ENCODE results near the gene RBM33. TPM values are rescaled to one million over a fixed set of nuclear protein-coding genes. Genes with fewer than 3 reads are reported as not detected.

The RBM33 gene
- total RNA-seq, 1 experiment from 2014 or later: 80.5 TPM

DNA sequence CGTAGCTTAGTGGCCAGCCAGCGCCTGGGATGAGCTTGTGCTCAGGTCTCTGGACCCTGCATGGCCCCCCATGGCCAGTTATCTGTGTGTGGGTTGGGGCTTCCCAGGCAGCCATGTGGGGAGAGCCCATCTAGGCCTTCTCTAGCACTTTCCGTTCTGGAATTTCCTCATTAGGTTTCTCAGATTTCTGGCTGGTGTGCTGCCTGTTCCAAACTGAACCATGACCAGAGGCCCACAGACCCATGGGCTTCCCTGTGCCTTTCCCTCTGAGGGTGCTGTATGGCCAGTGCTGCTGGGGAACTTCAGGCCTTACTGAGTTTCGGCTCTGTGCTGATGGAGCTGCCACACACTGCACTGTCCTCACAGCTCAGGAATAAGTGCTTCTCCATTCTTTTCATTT is 117.6 kb downstream of the RBM33 start:
- H3K36me3 Mint-ChIP-seq (ENCODE audit: insufficient read depth, unreplicated experiment): peaks cover 68% of the 10 kb centered on the region
- H3K4me3 Mint-ChIP-seq (ENCODE audit: unreplicated experiment): no peak overlapping the region
- TF ChIP-seq, protein P1, sequence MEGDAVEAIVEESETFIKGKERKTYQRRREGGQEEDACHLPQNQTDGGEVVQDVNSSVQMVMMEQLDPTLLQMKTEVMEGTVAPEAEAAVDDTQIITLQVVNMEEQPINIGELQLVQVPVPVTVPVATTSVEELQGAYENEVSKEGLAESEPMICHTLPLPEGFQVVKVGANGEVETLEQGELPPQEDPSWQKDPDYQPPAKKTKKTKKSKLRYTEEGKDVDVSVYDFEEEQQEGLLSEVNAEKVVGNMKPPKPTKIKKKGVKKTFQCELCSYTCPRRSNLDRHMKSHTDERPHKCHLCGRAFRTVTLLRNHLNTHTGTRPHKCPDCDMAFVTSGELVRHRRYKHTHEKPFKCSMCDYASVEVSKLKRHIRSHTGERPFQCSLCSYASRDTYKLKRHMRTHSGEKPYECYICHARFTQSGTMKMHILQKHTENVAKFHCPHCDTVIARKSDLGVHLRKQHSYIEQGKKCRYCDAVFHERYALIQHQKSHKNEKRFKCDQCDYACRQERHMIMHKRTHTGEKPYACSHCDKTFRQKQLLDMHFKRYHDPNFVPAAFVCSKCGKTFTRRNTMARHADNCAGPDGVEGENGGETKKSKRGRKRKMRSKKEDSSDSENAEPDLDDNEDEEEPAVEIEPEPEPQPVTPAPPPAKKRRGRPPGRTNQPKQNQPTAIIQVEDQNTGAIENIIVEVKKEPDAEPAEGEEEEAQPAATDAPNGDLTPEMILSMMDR (IDR thresholded peaks at IDR 0.05; ENCODE audit: unreplicated experiment): no peak
- H3K9me3 Mint-ChIP-seq (ENCODE audit: unreplicated experiment): no peaks in the 10 kb centered on the region
- no peaks in the 10 kb centered on the region for H3K4me1 Mint-ChIP-seq (ENCODE audit: insufficient read depth, unreplicated experiment)
- CTCF ChIA-PET: interaction anchor here (0.6 to 1.2 kb wide), 5 partner anchors 11 to 1475 kb away, joined by 3 to 5 read pairs (median 3); no protein-coding TSS in a partner anchor
- no peak overlapping the region for H3K27ac Mint-ChIP-seq (ENCODE audit: low read depth, unreplicated experiment)
- intact Hi-C loops (cut with micrococcal nuclease): no loop called here
- no peak for DNase-seq (ENCODE audit: unreplicated experiment)
- H3K27me3 Mint-ChIP-seq (ENCODE audit: insufficient read depth, unreplicated experiment): no peaks in the 10 kb centered on the region
- no TSS peak for BruUV-seq (replicated peaks)
- POLR2A ChIA-PET: interaction anchor here (0.5 to 1.1 kb wide), 3 partner anchors 163 to 792 kb away, joined by 3 to 4 read pairs (median 3); no protein-coding TSS in a partner anchor

DNA sequence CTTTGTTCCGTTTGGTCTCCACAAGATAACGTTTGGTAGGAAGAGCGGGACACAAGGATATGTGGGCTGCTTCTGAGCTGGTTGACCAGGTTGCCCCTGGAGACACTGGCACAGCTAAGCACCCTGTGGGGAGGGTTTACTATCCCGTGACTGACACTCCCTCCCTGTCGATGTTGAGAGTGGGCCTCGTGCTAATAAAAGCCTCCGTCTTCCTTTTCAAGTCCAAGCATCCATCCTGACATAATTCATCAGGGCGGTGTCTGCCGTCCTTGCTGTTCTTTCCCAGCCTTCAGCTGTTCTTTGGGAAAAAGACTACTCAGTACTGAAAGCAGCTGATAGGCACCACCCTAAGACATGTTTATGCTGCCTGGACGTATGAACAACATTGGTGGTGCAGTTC is 118.2 kb downstream of the RBM33 start:
- no peaks in the 10 kb centered on the region for H3K27me3 Mint-ChIP-seq (ENCODE audit: insufficient read depth, unreplicated experiment)
- peak overlapping the region; percentile 40 for H3K27ac Mint-ChIP-seq (ENCODE audit: low read depth, unreplicated experiment)
- intact Hi-C loops (cut with micrococcal nuclease): no loop called here
- H3K4me1 Mint-ChIP-seq (ENCODE audit: insufficient read depth, unreplicated experiment): no peaks in the 10 kb centered on the region
- H3K4me3 Mint-ChIP-seq (ENCODE audit: unreplicated experiment): no peak overlapping the region
- ChIA-PET CTCF (interaction anchor here (0.6 to 1.2 kb wide), 3 partner anchors 11 to 850 kb away, joined by 3 to 5 read pairs (median 3); no protein-coding TSS in a partner anchor), POLR2A (interaction anchor here (0.5 kb wide), 1 partner anchor 791 kb away, joined by 3 read pairs; no protein-coding TSS in a partner anchor)
- TF ChIP-seq, protein P1 (IDR thresholded peaks at IDR 0.05; ENCODE audit: unreplicated experiment): no peak
- no peak for DNase-seq (ENCODE audit: unreplicated experiment)
- no peaks in the 10 kb centered on the region for H3K9me3 Mint-ChIP-seq (ENCODE audit: unreplicated experiment)
- peaks cover 75% of the 10 kb centered on the region for H3K36me3 Mint-ChIP-seq (ENCODE audit: insufficient read depth, unreplicated experiment)
- no TSS peak for BruUV-seq (replicated peaks)

DNA sequence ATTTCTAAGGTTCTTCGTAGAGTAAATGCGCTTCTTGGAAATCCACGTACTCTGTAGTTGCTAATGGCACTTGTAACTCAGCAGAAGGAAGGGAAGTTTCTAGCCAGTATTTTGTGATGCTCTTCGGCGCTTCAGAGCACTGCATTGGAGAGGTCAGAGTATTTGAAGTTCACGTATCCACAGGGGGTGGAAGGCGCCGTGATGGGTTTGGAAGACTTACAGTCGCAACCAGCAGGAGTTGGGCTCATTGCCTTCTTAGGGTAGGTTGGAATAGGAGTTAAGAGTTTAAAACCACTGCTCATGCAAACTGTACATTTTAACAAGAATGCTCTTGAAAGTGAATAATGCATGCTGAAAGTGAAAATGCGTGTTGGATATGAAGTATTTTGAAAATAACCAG is 118.7 kb downstream of the RBM33 start:
- Mint-ChIP-seq H3K27ac (ENCODE audit: low read depth, unreplicated experiment) (peak overlapping the region; percentile 40), H3K36me3 (ENCODE audit: insufficient read depth, unreplicated experiment) (peaks cover 78% of the 10 kb centered on the region), H3K9me3 (ENCODE audit: unreplicated experiment) (no peaks in the 10 kb centered on the region), H3K4me3 (ENCODE audit: unreplicated experiment) (no peak overlapping the region), H3K27me3 (ENCODE audit: insufficient read depth, unreplicated experiment) (no peaks in the 10 kb centered on the region), H3K4me1 (ENCODE audit: insufficient read depth, unreplicated experiment) (no peaks in the 10 kb centered on the region)
- intact Hi-C loops (cut with micrococcal nuclease): no loop called here
- no TSS peak for BruUV-seq (replicated peaks)
- CTCF ChIA-PET: no interaction called here
- TF ChIP-seq, protein P1 (IDR thresholded peaks at IDR 0.05; ENCODE audit: unreplicated experiment): no peak
- DNase-seq (ENCODE audit: unreplicated experiment): no peak
- POLR2A ChIA-PET: no interaction called here

DNA sequence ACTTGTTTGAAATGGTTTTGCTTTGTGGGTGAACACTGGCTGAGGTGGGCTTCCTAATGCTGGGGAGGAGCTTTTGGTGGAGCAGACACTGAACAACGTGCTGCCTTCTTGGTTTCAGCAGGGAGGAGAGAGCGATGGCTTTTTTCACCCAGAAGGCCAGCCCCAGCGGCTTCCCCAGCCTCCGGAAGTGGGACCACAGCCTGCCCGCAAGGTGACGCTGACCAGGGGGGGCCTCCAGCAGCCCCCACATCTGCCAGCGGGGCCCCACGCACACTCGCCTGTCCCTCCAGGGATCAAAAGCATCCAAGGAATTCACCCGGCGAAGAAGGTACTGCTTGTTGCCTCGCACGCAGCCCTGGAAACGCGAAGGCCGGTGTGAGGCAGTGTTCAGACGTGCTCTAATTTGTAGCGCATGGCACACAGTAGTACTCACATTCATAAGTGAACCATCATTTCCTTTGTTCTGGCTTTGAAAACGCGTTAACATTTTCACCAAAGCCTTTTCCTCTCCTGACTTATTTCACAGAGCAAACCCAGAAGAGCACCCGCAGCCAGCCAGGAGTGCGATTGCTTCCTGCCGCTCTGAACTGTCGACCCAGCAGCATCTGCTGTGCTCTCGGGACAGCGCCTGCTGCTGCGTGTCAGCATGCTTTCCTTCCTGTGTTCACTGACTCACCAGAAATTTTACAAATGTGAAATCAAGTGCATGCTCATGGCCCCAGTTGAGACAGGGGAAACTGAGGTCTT is 119.4 kb downstream of the RBM33 start:
- DNase-seq (ENCODE audit: unreplicated experiment): no peak
- H3K9me3 Mint-ChIP-seq (ENCODE audit: unreplicated experiment): no peaks in the 10 kb centered on the region
- no peak overlapping the region for H3K27ac Mint-ChIP-seq (ENCODE audit: low read depth, unreplicated experiment)
- ChIA-PET POLR2A (no interaction called here), CTCF (interaction anchor here (0.7 kb wide), 1 partner anchor 165 kb away, joined by 3 read pairs; no protein-coding TSS in a partner anchor)
- no peaks in the 10 kb centered on the region for H3K4me1 Mint-ChIP-seq (ENCODE audit: insufficient read depth, unreplicated experiment)
- H3K4me3 Mint-ChIP-seq (ENCODE audit: unreplicated experiment): no peak overlapping the region
- peaks cover 83% of the 10 kb centered on the region for H3K36me3 Mint-ChIP-seq (ENCODE audit: insufficient read depth, unreplicated experiment)
- TF ChIP-seq, protein P1 (IDR thresholded peaks at IDR 0.05; ENCODE audit: unreplicated experiment): no peak
- no peaks in the 10 kb centered on the region for H3K27me3 Mint-ChIP-seq (ENCODE audit: insufficient read depth, unreplicated experiment)
- no TSS peak for BruUV-seq (replicated peaks)
- intact Hi-C loops (cut with micrococcal nuclease): no loop called here

All from MCF 10A (cell line).